Measurements from ENCODE around the gene PARD6G. TPM values are rescaled to one million over a fixed set of nuclear protein-coding genes. Genes with fewer than 3 reads are reported as not detected.

Gene PARD6G
- total and polyA plus RNA-seq, 2 experiments from 2014 or later = 0.22 to 0.53 TPM

DNA sequence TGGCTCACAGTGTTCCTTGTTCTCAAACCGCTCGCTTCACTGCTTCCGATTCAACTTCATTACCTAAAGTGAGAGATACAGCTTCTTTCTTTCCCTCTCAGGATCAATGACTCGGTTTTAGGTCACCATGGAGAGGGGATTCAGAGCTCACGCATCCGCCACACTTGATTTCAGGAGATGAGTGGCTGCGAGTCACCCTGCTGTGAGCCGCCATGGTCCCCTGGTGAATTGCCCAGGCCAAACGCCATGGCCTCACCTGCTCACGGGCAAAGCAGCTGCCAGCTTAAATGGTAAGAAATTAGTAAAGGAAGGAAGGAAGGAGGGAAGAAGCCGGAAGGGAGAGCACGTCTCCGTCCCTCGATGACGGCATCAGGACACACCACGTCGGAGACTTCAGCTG lies 77.7 kb downstream of the PARD6G start:
- peaks cover 5% of the 10 kb centered on the region; the same call in 1 of the 2 replicates for H3K4me1 ChIP-seq (ENCODE audit: insufficient read depth)
- no peak overlapping the region for H3K4me3 ChIP-seq
- H3K9me3 ChIP-seq (ENCODE audit: low read depth) = no peaks in the 10 kb centered on the region
- no peak overlapping the region for H3K4me2 ChIP-seq (ENCODE audit: unreplicated experiment)
- TF ChIP-seq EZH2phosphoT487 (IDR thresholded peaks at IDR 0.05; ENCODE audit: insufficient read depth, low read depth) (no peak), EZH2 (IDR thresholded peaks at IDR 0.05; ENCODE audit: insufficient read depth, poor library complexity, severe bottlenecking) (no peak)
- no peaks in the 10 kb centered on the region for H3K36me3 ChIP-seq (ENCODE audit: low read depth)
- H3K27ac ChIP-seq = no peak overlapping the region
- no peak overlapping the region for H2AFZ ChIP-seq
- H3K27me3 ChIP-seq (replicated peaks; ENCODE audit: insufficient read depth) = no peaks in the 10 kb centered on the region
- peak; percentile 42 for DNase-seq
- in situ Hi-C loops (cut with MboI) = no loop called here
- no peaks in the 10 kb centered on the region for H3K9me2 ChIP-seq (ENCODE audit: insufficient read depth)
- no peaks in the 10 kb centered on the region for H3F3A ChIP-seq (ENCODE audit: insufficient read depth)
- no peaks in the 10 kb centered on the region for H3K79me2 ChIP-seq (ENCODE audit: insufficient read depth)
- H3K9ac ChIP-seq = no peak overlapping the region
- 73 to 75% methylated on average over 16 to 17 of the region's 17 CpGs for WGBS, 2 experiments (ENCODE audit: low coverage in 1 of 2, low lambda C conversion rate in 2 of 2, missing lambda C conversion rate in 2 of 2)
- H4K20me1 ChIP-seq (ENCODE audit: insufficient read depth) = no peaks in the 10 kb centered on the region

- Histone ChIP-seq H3K9me2 (ENCODE audit: insufficient read depth) (no peaks in the 10 kb centered on the region), H3K4me3 (no peak overlapping the region), H3K27ac (no peak overlapping the region), H3K4me2 (ENCODE audit: unreplicated experiment) (no peak overlapping the region), H4K20me1 (ENCODE audit: insufficient read depth) (no peaks in the 10 kb centered on the region), H3K79me2 (ENCODE audit: insufficient read depth) (no peaks in the 10 kb centered on the region), H2AFZ (no peak overlapping the region), H3K9me3 (ENCODE audit: low read depth) (no peaks in the 10 kb centered on the region), H3K36me3 (ENCODE audit: low read depth) (no peaks in the 10 kb centered on the region), H3K4me1 (ENCODE audit: insufficient read depth) (peaks cover 5% of the 10 kb centered on the region; the same call in 1 of the 2 replicates), H3F3A (ENCODE audit: insufficient read depth) (no peaks in the 10 kb centered on the region), H3K27me3 (replicated peaks; ENCODE audit: insufficient read depth) (no peaks in the 10 kb centered on the region), H3K9ac (no peak overlapping the region)
- no peak for TF ChIP-seq EZH2phosphoT487 (IDR thresholded peaks at IDR 0.05; ENCODE audit: insufficient read depth, low read depth)
- no peak for TF ChIP-seq EZH2 (IDR thresholded peaks at IDR 0.05; ENCODE audit: insufficient read depth, poor library complexity, severe bottlenecking)
- in situ Hi-C loops (cut with MboI) = no loop called here
- no peak for DNase-seq
- 88 to 89% methylated on average over 14 to 15 of the region's 15 CpGs for WGBS, 2 experiments (ENCODE audit: low coverage in 1 of 2, low lambda C conversion rate in 2 of 2, missing lambda C conversion rate in 2 of 2)
Measured at GRCh38 chr18:80168982-80169381, 78.3 kb downstream of the PARD6G start.

DNA sequence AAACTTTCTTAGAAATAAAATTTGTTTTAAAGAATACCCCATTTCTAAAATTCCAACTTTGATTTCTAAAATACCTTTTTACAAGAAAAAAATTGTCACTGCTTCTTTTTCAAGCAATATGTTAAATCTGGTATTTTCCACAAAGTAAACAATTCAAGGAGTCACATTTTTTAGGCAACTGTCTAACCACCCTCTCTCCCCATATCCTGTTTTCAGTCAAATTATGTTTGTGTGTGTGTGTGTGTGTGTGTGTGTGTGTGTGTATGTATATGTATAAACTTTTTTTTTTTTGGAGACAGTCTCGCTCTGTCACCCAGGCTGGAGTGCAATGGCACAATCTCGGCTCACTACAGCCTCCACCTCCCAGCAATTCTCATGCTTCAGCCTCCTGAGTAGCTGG lies 79.0 kb downstream of the PARD6G start:
- no peak overlapping the region for H3K4me2 ChIP-seq (ENCODE audit: unreplicated experiment)
- no peaks in the 10 kb centered on the region for H3K79me2 ChIP-seq (ENCODE audit: insufficient read depth)
- TF ChIP-seq EZH2 (IDR thresholded peaks at IDR 0.05; ENCODE audit: insufficient read depth, poor library complexity, severe bottlenecking) (no peak), EZH2phosphoT487 (IDR thresholded peaks at IDR 0.05; ENCODE audit: insufficient read depth, low read depth) (no peak)
- DNase-seq = no peak
- no peak overlapping the region for H3K4me3 ChIP-seq
- in situ Hi-C loops (cut with MboI) = no loop called here
- no peaks in the 10 kb centered on the region for H3K36me3 ChIP-seq (ENCODE audit: low read depth)
- no peaks in the 10 kb centered on the region for H3K9me3 ChIP-seq (ENCODE audit: low read depth)
- peaks cover 5% of the 10 kb centered on the region; the same call in 1 of the 2 replicates for H3K4me1 ChIP-seq (ENCODE audit: insufficient read depth)
- H3K9ac ChIP-seq = no peak overlapping the region
- no peaks in the 10 kb centered on the region for H3F3A ChIP-seq (ENCODE audit: insufficient read depth)
- H4K20me1 ChIP-seq (ENCODE audit: insufficient read depth) = no peaks in the 10 kb centered on the region
- no peaks in the 10 kb centered on the region for H3K9me2 ChIP-seq (ENCODE audit: insufficient read depth)
- H3K27me3 ChIP-seq (replicated peaks; ENCODE audit: insufficient read depth) = no peaks in the 10 kb centered on the region
- WGBS, 2 experiments (ENCODE audit: low coverage in 1 of 2, low lambda C conversion rate in 2 of 2, missing lambda C conversion rate in 2 of 2) = 68 to 75% methylated on average over 2 of the region's 2 CpGs
- no peak overlapping the region for H3K27ac ChIP-seq
- H2AFZ ChIP-seq = no peak overlapping the region

GRCh38 chr18:80167931-80168330 lies 79.4 kb downstream of the PARD6G start:
- no peak overlapping the region for H3K9ac ChIP-seq
- H4K20me1 ChIP-seq (ENCODE audit: insufficient read depth) = no peaks in the 10 kb centered on the region
- H3K36me3 ChIP-seq (ENCODE audit: low read depth) = no peaks in the 10 kb centered on the region
- no peaks in the 10 kb centered on the region for H3K79me2 ChIP-seq (ENCODE audit: insufficient read depth)
- H2AFZ ChIP-seq = no peak overlapping the region
- H3K4me1 ChIP-seq (ENCODE audit: insufficient read depth) = peaks cover 5% of the 10 kb centered on the region; the same call in 1 of the 2 replicates
- no peak overlapping the region for H3K4me2 ChIP-seq (ENCODE audit: unreplicated experiment)
- no peaks in the 10 kb centered on the region for H3K9me2 ChIP-seq (ENCODE audit: insufficient read depth)
- H3K27me3 ChIP-seq (replicated peaks; ENCODE audit: insufficient read depth) = no peaks in the 10 kb centered on the region
- H3K4me3 ChIP-seq = no peak overlapping the region
- no peak for DNase-seq
- H3K9me3 ChIP-seq (ENCODE audit: low read depth) = no peaks in the 10 kb centered on the region
- in situ Hi-C loops (cut with MboI) = no loop called here
- no peak overlapping the region for H3K27ac ChIP-seq
- H3F3A ChIP-seq (ENCODE audit: insufficient read depth) = no peaks in the 10 kb centered on the region
- 47 to 58% methylated on average over 12 to 13 of the region's 13 CpGs for WGBS, 2 experiments (ENCODE audit: low coverage in 1 of 2, low lambda C conversion rate in 2 of 2, missing lambda C conversion rate in 2 of 2)
- TF ChIP-seq EZH2 (IDR thresholded peaks at IDR 0.05; ENCODE audit: insufficient read depth, poor library complexity, severe bottlenecking) (no peak), EZH2phosphoT487 (IDR thresholded peaks at IDR 0.05; ENCODE audit: insufficient read depth, low read depth) (no peak)

DNA sequence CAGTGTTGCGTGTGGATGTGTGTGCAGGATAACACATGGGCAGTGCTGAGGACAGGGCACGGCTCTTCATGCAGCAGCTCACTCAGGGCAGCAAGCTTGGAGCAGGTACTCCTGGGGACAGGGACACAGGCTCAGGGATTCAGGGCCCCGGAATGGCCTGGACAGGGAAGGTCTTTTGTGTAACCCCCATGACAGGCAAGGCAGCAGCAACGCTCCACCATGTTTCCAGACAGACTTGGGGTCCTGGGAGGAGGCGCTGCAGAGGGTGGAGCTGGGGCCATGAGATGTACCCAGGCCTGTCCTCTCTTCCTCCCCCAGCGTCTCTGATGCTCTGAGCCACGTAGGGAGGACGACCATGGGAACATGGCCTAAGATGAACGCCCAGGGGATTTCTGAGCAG lies 80.0 kb downstream of the PARD6G start:
- no peaks in the 10 kb centered on the region for H3K79me2 ChIP-seq (ENCODE audit: insufficient read depth)
- H3K4me1 ChIP-seq (ENCODE audit: insufficient read depth) = peaks cover 5% of the 10 kb centered on the region; the same call in 1 of the 2 replicates
- no peaks in the 10 kb centered on the region for H3K9me3 ChIP-seq (ENCODE audit: low read depth)
- H3K9ac ChIP-seq = no peak overlapping the region
- no peaks in the 10 kb centered on the region for H3F3A ChIP-seq (ENCODE audit: insufficient read depth)
- H2AFZ ChIP-seq = no peak overlapping the region
- no peaks in the 10 kb centered on the region for H3K27me3 ChIP-seq (replicated peaks; ENCODE audit: insufficient read depth)
- in situ Hi-C loops (cut with MboI) = no loop called here
- H4K20me1 ChIP-seq (ENCODE audit: insufficient read depth) = no peaks in the 10 kb centered on the region
- H3K36me3 ChIP-seq (ENCODE audit: low read depth) = no peaks in the 10 kb centered on the region
- WGBS, 2 experiments (ENCODE audit: low coverage in 1 of 2, low lambda C conversion rate in 2 of 2, missing lambda C conversion rate in 2 of 2) = 82 to 87% methylated on average over 9 of the region's 9 CpGs
- H3K9me2 ChIP-seq (ENCODE audit: insufficient read depth) = no peaks in the 10 kb centered on the region
- H3K27ac ChIP-seq = no peak overlapping the region
- H3K4me3 ChIP-seq = no peak overlapping the region
- TF ChIP-seq EZH2phosphoT487 (IDR thresholded peaks at IDR 0.05; ENCODE audit: insufficient read depth, low read depth) (no peak), EZH2 (IDR thresholded peaks at IDR 0.05; ENCODE audit: insufficient read depth, poor library complexity, severe bottlenecking) (no peak)
- no peak for DNase-seq
- no peak overlapping the region for H3K4me2 ChIP-seq (ENCODE audit: unreplicated experiment)

Measured in GM23248 (cell line).